Epithelial cell of proximal tubule (primary cell): ENCODE measurements around the gene MS4A15. TPM values are rescaled to one million over a fixed set of nuclear protein-coding genes. Genes with fewer than 3 reads are reported as not detected.

Experiments used
- DNase-seq: peaks from one replicate; pipeline ENCODE4 v3.0.0-alpha.2; 2011; ENCODE audit warnings: low read depth
- H3K4me3 ChIP-seq: 2 replicates; pipeline ENCODE4 v1.5.1; 2011; ENCODE audit warnings: low read depth, mild to moderate bottlenecking, low read length
- CTCF ChIP-seq: conservative IDR thresholded peaks from 2 replicates; pipeline ENCODE4 v1.5.1; 2012; ENCODE audit warnings: low read depth, mild to moderate bottlenecking, low read length
- total RNA-seq: library from RNA; depleted of rRNA; stranded (reverse); fragments of >200 nt; gene quantifications from 2 replicates; pipeline ENCODE4 v1.2.3, GENCODE V29; 2015

Gene MS4A15
- total RNA-seq, 1 donor from 2014 or later: not detected

GRCh38 chr11:60775420-60775961 lies 18.8 kb downstream of the MS4A15 start:
- peak; percentile 90 for TF ChIP-seq CTCF
- peak; percentile 50 for DNase-seq
- H3K4me3 ChIP-seq: no peak overlapping the region

GRCh38 chr11:60776167-60776566 lies 19.5 kb downstream of the MS4A15 start:
- no peak for TF ChIP-seq CTCF
- H3K4me3 ChIP-seq: no peak overlapping the region
- DNase-seq: no peak

GRCh38 chr11:60777106-60777505 lies 20.4 kb downstream of the MS4A15 start:
- no peak for DNase-seq
- no peak for TF ChIP-seq CTCF
- H3K4me3 ChIP-seq: no peak overlapping the region

GRCh38 chr11:60777572-60777971 lies 20.9 kb downstream of the MS4A15 start:
- no peak overlapping the region for H3K4me3 ChIP-seq
- TF ChIP-seq CTCF: no peak
- DNase-seq: no peak

GRCh38 chr11:60780065-60780464 lies 23.4 kb downstream of the MS4A15 start:
- no peak for TF ChIP-seq CTCF
- DNase-seq: no peak
- no peak overlapping the region for H3K4me3 ChIP-seq

GRCh38 chr11:60780774-60781173 lies 24.1 kb downstream of the MS4A15 start:
- no peak overlapping the region for H3K4me3 ChIP-seq
- TF ChIP-seq CTCF: no peak
- no peak for DNase-seq

- TF ChIP-seq CTCF: no peak
- no peak for DNase-seq
- H3K4me3 ChIP-seq: no peak overlapping the region
These were observed 24.8 kb downstream of the MS4A15 start for GRCh38 chr11:60781286-60781980.
